Caco-2 (cell line): Measurements from ENCODE around the gene FAM98C. TPM values are rescaled to one million over a fixed set of nuclear protein-coding genes. Genes with fewer than 3 reads are reported as not detected.

ENCODE experiments used
- BruUV-seq: library from RNA; stranded (reverse); fragments of 400-500 nt; replicated peaks from 2 replicates; lab custom pipeline; 2021; lab: Mats Ljungman, UMichigan
- CTCF ChIA-PET: fragments of 300-600 bp; sonication (Branson Sonifier 250); formaldehyde crosslinking; loops from one replicate; lab custom pipeline; 2022; ENCODE audit warnings: antibody characterized with exemption; lab: Charles Lee
- POLR2A ChIA-PET: fragments of 300-600 bp; sonication (Branson Sonifier 250); formaldehyde crosslinking; loops from one replicate; lab custom pipeline; 2022; ENCODE audit warnings: antibody characterized with exemption; lab: Charles Lee
- DNase-seq, 2 experiments: peaks; one replicate each; pipeline versions ENCODE4 v3.0.0 to v3.0.0-alpha.2; 2020 to 2022
- H3K27me3 ChIP-seq: replicated peaks from 2 replicates; pipeline ENCODE4 v1.6.0; 2011; ENCODE audit warnings: low read length; ENCODE audit not compliant: control insufficient read depth, insufficient read depth
- H3K36me3 ChIP-seq: 2 replicates; pipeline ENCODE4 v1.5.1; 2011; ENCODE audit warnings: low read length; ENCODE audit not compliant: control insufficient read depth, insufficient read depth
- H3K4me1 ChIP-seq: fragments of 250-450 bp; sonication (Bioruptor Pico); 2 replicates; pipeline ENCODE4 v1.5.1; 2020; ENCODE audit warnings: mild to moderate bottlenecking
- H3K4me3 ChIP-seq: 2 replicates; pipeline ENCODE4 v1.5.1; 2011; ENCODE audit warnings: low read depth, mild to moderate bottlenecking, control low read depth, low read length
- H3K9me3 ChIP-seq: fragments of 250-450 bp; sonication (Bioruptor Pico); 2 replicates; pipeline ENCODE4 v1.5.1; 2020; ENCODE audit warnings: mild to moderate bottlenecking, moderate library complexity
- H3K27ac Mint-ChIP-seq: one replicate; pipeline ENCODE4 v1.8.0; 2022; ENCODE audit warnings: mixed read lengths; ENCODE audit not compliant: unreplicated experiment
- H3K27me3 Mint-ChIP-seq: one replicate; pipeline ENCODE4 v1.8.0; 2022; ENCODE audit warnings: mixed read lengths; ENCODE audit not compliant: insufficient read depth, unreplicated experiment
- H3K36me3 Mint-ChIP-seq: one replicate; pipeline ENCODE4 v1.8.0; 2022; ENCODE audit warnings: mild to moderate bottlenecking, mixed read lengths; ENCODE audit not compliant: insufficient read depth, unreplicated experiment
- H3K4me1 Mint-ChIP-seq: one replicate; pipeline ENCODE4 v1.8.0; 2022; ENCODE audit warnings: low read depth, mixed read lengths; ENCODE audit not compliant: unreplicated experiment
- H3K4me3 Mint-ChIP-seq: one replicate; pipeline ENCODE4 v1.8.0; 2022; ENCODE audit warnings: mild to moderate bottlenecking, moderate library complexity, mixed read lengths; ENCODE audit not compliant: unreplicated experiment
- H3K9me3 Mint-ChIP-seq: one replicate; pipeline ENCODE4 v1.8.0; 2022; ENCODE audit warnings: mixed read lengths; ENCODE audit not compliant: unreplicated experiment
- CTCF ChIP-seq, 2 experiments: fragments of 200-600 bp in 1 of 2; IDR thresholded peaks; 1 replicate in 1 of 2; 2 replicates in 1 of 2; pipeline versions ENCODE4 v1.5.1 to v1.8.0; 2011 to 2022; ENCODE audit warnings: antibody characterized with exemption in 1 of 2, control low read depth in 1 of 2, inconsistent platforms in 1 of 2, low read depth in 1 of 2, low read length in 1 of 2, mild to moderate bottlenecking in 1 of 2, moderate library complexity in 1 of 2; ENCODE audit not compliant: insufficient read depth in 1 of 2, severe bottlenecking in 1 of 2, unreplicated experiment in 1 of 2
- intact Hi-C: fragments of 100-400 bp; cut with micrococcal nuclease; formaldehyde crosslinking; loops from one replicate; pipeline ENCODE4 v1.10.0; 2022; ENCODE audit not compliant: unreplicated experiment
- total RNA-seq: library from RNA; stranded (reverse); gene quantifications from 2 replicates; pipeline ENCODE4 v1.2.3, GENCODE V29; 2022

The FAM98C gene
- total RNA-seq, 1 experiment from 2014 or later, result 19.7 TPM

DNA sequence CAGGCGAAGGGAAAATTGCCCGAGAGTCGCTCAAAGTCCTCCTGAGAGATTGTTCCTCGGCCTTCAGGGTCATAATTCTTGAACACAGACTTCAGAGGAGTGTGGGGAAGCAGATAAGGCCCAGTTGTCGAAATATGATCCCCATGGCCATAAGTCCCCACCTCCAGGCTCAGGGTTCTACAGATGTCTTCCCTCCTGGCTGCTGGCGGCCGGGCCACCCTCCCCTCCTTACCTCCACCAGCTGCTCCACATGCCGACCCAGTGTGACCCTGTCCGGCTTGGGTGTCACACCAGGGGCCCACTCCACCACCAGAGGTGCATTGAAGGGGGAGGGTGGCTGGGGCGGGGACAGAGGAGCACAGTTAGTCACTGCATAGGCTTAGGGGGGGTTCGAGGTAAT lies 10.1 kb downstream of the FAM98C start:
- H3K4me1 ChIP-seq, result peaks cover 22% of the 10 kb centered on the region
- H3K27me3 ChIP-seq, result no peaks in the 10 kb centered on the region
- Mint-ChIP-seq H3K36me3 (peaks cover 10% of the 10 kb centered on the region), H3K27me3 (no peaks in the 10 kb centered on the region), H3K4me3 (no peak overlapping the region), H3K4me1 (peaks cover 18% of the 10 kb centered on the region), H3K27ac (no peak overlapping the region), H3K9me3 (no peaks in the 10 kb centered on the region)
- CTCF ChIA-PET, result interaction anchor here (5.2 kb wide), 1 partner anchor 10 kb away, joined by 22 read pairs; the partner anchor contains the start of gene FAM98C
- BruUV-seq, result no TSS peak
- no peak for TF ChIP-seq CTCF (IDR thresholded peaks at IDR 0.05; ENCODE audit: insufficient read depth in 1 of 2, low read depth in 1 of 2, low read length in 1 of 2, severe bottlenecking in 1 of 2, unreplicated experiment in 1 of 2)
- POLR2A ChIA-PET, result no interaction called here
- no peaks in the 10 kb centered on the region for H3K36me3 ChIP-seq
- intact Hi-C loops, result no loop called here
- H3K4me3 ChIP-seq, result no peak overlapping the region
- no peak for DNase-seq
- no peaks in the 10 kb centered on the region for H3K9me3 ChIP-seq

DNA sequence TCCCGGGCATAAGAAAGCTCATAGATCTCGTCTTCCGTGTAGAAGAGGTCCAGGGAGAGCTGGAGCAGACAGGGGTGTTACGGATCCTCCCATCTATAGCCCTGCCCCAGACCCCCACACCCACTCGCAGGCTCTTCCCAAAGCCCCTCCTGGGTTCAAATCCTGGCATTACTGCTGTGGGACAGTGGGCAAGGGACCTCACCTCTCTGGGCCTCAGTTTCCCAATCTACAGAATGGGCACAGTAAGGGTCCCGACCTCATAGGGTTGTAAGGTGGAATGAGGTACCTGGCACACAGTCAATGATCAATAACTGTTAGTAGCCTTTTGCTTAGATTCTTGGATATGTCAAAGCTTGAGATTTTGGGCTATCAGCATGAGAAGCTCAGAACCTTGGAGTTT lies 10.5 kb downstream of the FAM98C start:
- H3K4me1 ChIP-seq, result peaks cover 23% of the 10 kb centered on the region
- ChIA-PET POLR2A (no interaction called here), CTCF (interaction anchor here (0.8 to 5.2 kb wide), 2 partner anchors 10 to 78 kb away, joined by 3 to 22 read pairs; partner anchors contain the start of genes CATSPERG and FAM98C)
- DNase-seq, result no peak
- no peak overlapping the region for H3K4me3 ChIP-seq
- Mint-ChIP-seq H3K4me3 (no peak overlapping the region), H3K4me1 (peaks cover 18% of the 10 kb centered on the region), H3K36me3 (peaks cover 14% of the 10 kb centered on the region), H3K9me3 (no peaks in the 10 kb centered on the region), H3K27me3 (no peaks in the 10 kb centered on the region), H3K27ac (no peak overlapping the region)
- no peaks in the 10 kb centered on the region for H3K9me3 ChIP-seq
- intact Hi-C loops, result no loop called here
- no peaks in the 10 kb centered on the region for H3K27me3 ChIP-seq
- TF ChIP-seq CTCF (IDR thresholded peaks at IDR 0.05; ENCODE audit: insufficient read depth in 1 of 2, low read depth in 1 of 2, low read length in 1 of 2, severe bottlenecking in 1 of 2, unreplicated experiment in 1 of 2), result no peak
- H3K36me3 ChIP-seq, result no peaks in the 10 kb centered on the region
- no TSS peak for BruUV-seq

- Mint-ChIP-seq H3K4me3 (peak overlapping the region; percentile 81), H3K36me3 (peaks cover 8% of the 10 kb centered on the region), H3K27ac (peak overlapping the region; percentile 74), H3K27me3 (peaks cover 7% of the 10 kb centered on the region), H3K4me1 (peaks cover 12% of the 10 kb centered on the region), H3K9me3 (no peaks in the 10 kb centered on the region)
- Histone ChIP-seq H3K4me1 (peaks cover 15% of the 10 kb centered on the region), H3K27me3 (no peaks in the 10 kb centered on the region), H3K36me3 (no peaks in the 10 kb centered on the region), H3K9me3 (no peaks in the 10 kb centered on the region), H3K4me3 (peak overlapping the region; percentile 37; the same call in 1 of the 2 replicates)
- BruUV-seq, result no TSS peak
- ChIA-PET CTCF (interaction anchor here (0.9 kb wide), 1 partner anchor 14 kb away, joined by 6 read pairs; the partner anchor contains the start of gene FAM98C), POLR2A (no interaction called here)
- intact Hi-C loops, result no loop called here
- DNase-seq, result no peak
- no peak for TF ChIP-seq CTCF (IDR thresholded peaks at IDR 0.05; ENCODE audit: insufficient read depth in 1 of 2, low read depth in 1 of 2, low read length in 1 of 2, severe bottlenecking in 1 of 2, unreplicated experiment in 1 of 2)
Measured at GRCh38 chr19:38417146-38417543, 14.3 kb downstream of the FAM98C start.
